ENCODE data around the gene UROS.

Gene UROS

GRCh38 chr10:125840955-125841354 is 17.9 kb upstream of the UROS start:
- Mint-ChIP-seq H3K27me3 (ENCODE audit: low read depth, poor library complexity) (no peaks in the 10 kb centered on the region), H3K36me3 (ENCODE audit: low read depth) (peaks cover 56% of the 10 kb centered on the region), H3K9me3 (no peaks in the 10 kb centered on the region), H3K4me3 (no peak overlapping the region), H3K4me1 (no peaks in the 10 kb centered on the region), H3K27ac (no peak overlapping the region)
- DNase-seq = no peak
- no peak for TF ChIP-seq CTCF (IDR thresholded peaks at IDR 0.05)

- no peak overlapping the region for H3K4me3 Mint-ChIP-seq
- TF ChIP-seq CTCF (IDR thresholded peaks at IDR 0.05) = no peak
- no peaks in the 10 kb centered on the region for H3K4me1 Mint-ChIP-seq
- H3K9me3 Mint-ChIP-seq = no peaks in the 10 kb centered on the region
- DNase-seq = no peak
- H3K27ac Mint-ChIP-seq = peak overlapping the region; percentile 45
- H3K36me3 Mint-ChIP-seq (ENCODE audit: low read depth) = peaks cover 62% of the 10 kb centered on the region
- H3K27me3 Mint-ChIP-seq (ENCODE audit: low read depth, poor library complexity) = no peaks in the 10 kb centered on the region
These were observed 17.3 kb upstream of the UROS start for GRCh38 chr10:125840406-125840805.

- DNase-seq = no peak
- Mint-ChIP-seq H3K27ac (no peak overlapping the region), H3K9me3 (no peaks in the 10 kb centered on the region), H3K4me1 (no peaks in the 10 kb centered on the region), H3K27me3 (ENCODE audit: low read depth, poor library complexity) (no peaks in the 10 kb centered on the region), H3K36me3 (ENCODE audit: low read depth) (peaks cover 74% of the 10 kb centered on the region), H3K4me3 (no peak overlapping the region)
- TF ChIP-seq CTCF (IDR thresholded peaks at IDR 0.05) = no peak
These were observed 15.9 kb upstream of the UROS start for GRCh38 chr10:125838802-125839575.

GRCh38 chr10:125836746-125837145 is 13.7 kb upstream of the UROS start:
- H3K4me1 Mint-ChIP-seq = no peaks in the 10 kb centered on the region
- H3K36me3 Mint-ChIP-seq (ENCODE audit: low read depth) = peaks cover 88% of the 10 kb centered on the region
- peak overlapping the region; percentile 82 for H3K27ac Mint-ChIP-seq
- H3K4me3 Mint-ChIP-seq = no peak overlapping the region
- DNase-seq = no peak
- TF ChIP-seq CTCF (IDR thresholded peaks at IDR 0.05) = no peak
- peaks cover 3% of the 10 kb centered on the region for H3K27me3 Mint-ChIP-seq (ENCODE audit: low read depth, poor library complexity)
- H3K9me3 Mint-ChIP-seq = no peaks in the 10 kb centered on the region

- no peak overlapping the region for H3K4me3 Mint-ChIP-seq
- H3K27ac Mint-ChIP-seq = no peak overlapping the region
- no peak for DNase-seq
- H3K4me1 Mint-ChIP-seq = no peaks in the 10 kb centered on the region
- H3K27me3 Mint-ChIP-seq (ENCODE audit: low read depth, poor library complexity) = peaks cover 3% of the 10 kb centered on the region
- no peaks in the 10 kb centered on the region for H3K9me3 Mint-ChIP-seq
- H3K36me3 Mint-ChIP-seq (ENCODE audit: low read depth) = peaks cover 47% of the 10 kb centered on the region
- TF ChIP-seq CTCF (IDR thresholded peaks at IDR 0.05) = no peak
These were observed 5.3 kb upstream of the UROS start for GRCh38 chr10:125828311-125828710.

- TF ChIP-seq CTCF (IDR thresholded peaks at IDR 0.05) = no peak
- H3K4me3 Mint-ChIP-seq = no peak overlapping the region
- H3K4me1 Mint-ChIP-seq = no peaks in the 10 kb centered on the region
- H3K36me3 Mint-ChIP-seq (ENCODE audit: low read depth) = peaks cover 35% of the 10 kb centered on the region
- H3K27ac Mint-ChIP-seq = no peak overlapping the region
- DNase-seq = no peak
- no peaks in the 10 kb centered on the region for H3K9me3 Mint-ChIP-seq
- no peaks in the 10 kb centered on the region for H3K27me3 Mint-ChIP-seq (ENCODE audit: low read depth, poor library complexity)
These were observed 4.1 kb upstream of the UROS start for GRCh38 chr10:125827133-125827532.

All from nephron progenitor cell (in vitro differentiated cells).